IPS-20b (cell line): ENCODE measurements around the gene SYT13.

Experiments
- H3K27ac ChIP-seq: one replicate; pipeline ENCODE4 v1.5.1; 2013; ENCODE audit warnings: low read length
- H3K27me3 ChIP-seq: 2 replicates; pipeline ENCODE4 v1.6.1; 2013; ENCODE audit warnings: mild to moderate bottlenecking, low read length, inconsistent platforms; ENCODE audit not compliant: insufficient read depth
- H3K36me3 ChIP-seq: 2 replicates; pipeline ENCODE4 v1.6.1; 2013; ENCODE audit warnings: low read depth, mild to moderate bottlenecking, inconsistent platforms, low read length, moderate library complexity; ENCODE audit not compliant: insufficient read depth
- H3K4me1 ChIP-seq: 2 replicates; pipeline ENCODE4 v1.6.1; 2013; ENCODE audit warnings: mild to moderate bottlenecking, control low read depth, inconsistent platforms, low read length, moderate library complexity; ENCODE audit not compliant: insufficient read depth
- H3K4me3 ChIP-seq: 2 replicates; pipeline ENCODE4 v1.5.1; 2013; ENCODE audit warnings: mild to moderate bottlenecking, low read length, inconsistent platforms
- H3K9ac ChIP-seq: 2 replicates; pipeline ENCODE4 v1.6.1; 2013; ENCODE audit warnings: low read depth, mild to moderate bottlenecking, inconsistent platforms, low read length, moderate library complexity
- H3K9me3 ChIP-seq: 2 replicates; pipeline ENCODE4 v1.6.1; 2013; ENCODE audit warnings: mild to moderate bottlenecking, low read depth, low read length, inconsistent platforms; ENCODE audit not compliant: insufficient read depth

Gene SYT13

GRCh38 chr11:45212566-45213315 lies 73.4 kb downstream of the SYT13 start:
- H3K9ac ChIP-seq = no peak overlapping the region
- no peaks in the 10 kb centered on the region for H3K27me3 ChIP-seq
- no peak overlapping the region for H3K4me3 ChIP-seq
- H3K36me3 ChIP-seq = no peaks in the 10 kb centered on the region
- no peaks in the 10 kb centered on the region for H3K9me3 ChIP-seq
- no peak overlapping the region for H3K27ac ChIP-seq
- peaks cover 6% of the 10 kb centered on the region; the same call in 1 of the 2 replicates for H3K4me1 ChIP-seq

GRCh38 chr11:45211732-45212131 lies 74.4 kb downstream of the SYT13 start:
- Histone ChIP-seq H3K4me3 (no peak overlapping the region), H3K27me3 (no peaks in the 10 kb centered on the region), H3K36me3 (no peaks in the 10 kb centered on the region), H3K9ac (no peak overlapping the region), H3K9me3 (no peaks in the 10 kb centered on the region), H3K4me1 (peaks cover 6% of the 10 kb centered on the region; the same call in 1 of the 2 replicates), H3K27ac (no peak overlapping the region)

GRCh38 chr11:45210846-45211245 lies 75.3 kb downstream of the SYT13 start:
- no peaks in the 10 kb centered on the region for H3K36me3 ChIP-seq
- no peaks in the 10 kb centered on the region for H3K9me3 ChIP-seq
- H3K4me3 ChIP-seq = no peak overlapping the region
- peaks cover 6% of the 10 kb centered on the region; the same call in 1 of the 2 replicates for H3K4me1 ChIP-seq
- no peak overlapping the region for H3K27ac ChIP-seq
- no peak overlapping the region for H3K9ac ChIP-seq
- no peaks in the 10 kb centered on the region for H3K27me3 ChIP-seq

- Histone ChIP-seq H3K4me1 (peaks cover 6% of the 10 kb centered on the region; the same call in 1 of the 2 replicates), H3K36me3 (no peaks in the 10 kb centered on the region), H3K9ac (peak overlapping the region; percentile 53; the same call in 1 of the 2 replicates), H3K27ac (no peak overlapping the region), H3K9me3 (no peaks in the 10 kb centered on the region), H3K27me3 (no peaks in the 10 kb centered on the region), H3K4me3 (no peak overlapping the region; the same call in 1 of the 2 replicates)
These were observed 76.0 kb downstream of the SYT13 start for GRCh38 chr11:45209891-45210699.

GRCh38 chr11:45209000-45209879 lies 76.9 kb downstream of the SYT13 start:
- Histone ChIP-seq H3K36me3 (no peaks in the 10 kb centered on the region), H3K27ac (no peak overlapping the region), H3K4me1 (peaks cover 6% of the 10 kb centered on the region; the same call in 1 of the 2 replicates), H3K9me3 (no peaks in the 10 kb centered on the region), H3K9ac (peak overlapping the region; percentile 53; the same call in 1 of the 2 replicates), H3K27me3 (no peaks in the 10 kb centered on the region), H3K4me3 (no peak overlapping the region; the same call in 1 of the 2 replicates)

GRCh38 chr11:45208135-45208534 lies 78.0 kb downstream of the SYT13 start:
- Histone ChIP-seq H3K27ac (no peak overlapping the region), H3K9ac (no peak overlapping the region), H3K4me3 (no peak overlapping the region), H3K4me1 (peaks cover 6% of the 10 kb centered on the region; the same call in 1 of the 2 replicates), H3K9me3 (no peaks in the 10 kb centered on the region), H3K36me3 (no peaks in the 10 kb centered on the region), H3K27me3 (no peaks in the 10 kb centered on the region)

GRCh38 chr11:45205978-45206377 lies 80.2 kb downstream of the SYT13 start:
- H3K27me3 ChIP-seq = no peaks in the 10 kb centered on the region
- peaks cover 6% of the 10 kb centered on the region; the same call in 1 of the 2 replicates for H3K4me1 ChIP-seq
- no peaks in the 10 kb centered on the region for H3K9me3 ChIP-seq
- H3K4me3 ChIP-seq = no peak overlapping the region
- H3K9ac ChIP-seq = no peak overlapping the region
- H3K36me3 ChIP-seq = no peaks in the 10 kb centered on the region
- no peak overlapping the region for H3K27ac ChIP-seq

- Histone ChIP-seq H3K4me3 (no peak overlapping the region), H3K9me3 (no peaks in the 10 kb centered on the region), H3K36me3 (no peaks in the 10 kb centered on the region), H3K9ac (no peak overlapping the region), H3K27me3 (no peaks in the 10 kb centered on the region), H3K27ac (no peak overlapping the region), H3K4me1 (peaks cover 6% of the 10 kb centered on the region; the same call in 1 of the 2 replicates)
These were observed 81.4 kb downstream of the SYT13 start for GRCh38 chr11:45204761-45205160.

GRCh38 chr11:45193695-45194094 lies 92.4 kb downstream of the SYT13 start:
- Histone ChIP-seq H3K4me3 (no peak overlapping the region), H3K4me1 (no peaks in the 10 kb centered on the region), H3K9ac (no peak overlapping the region), H3K36me3 (no peaks in the 10 kb centered on the region), H3K9me3 (no peaks in the 10 kb centered on the region), H3K27me3 (no peaks in the 10 kb centered on the region), H3K27ac (no peak overlapping the region)
